SJCRH30 (cell line): ENCODE results near the gene FARP1. TPM values are rescaled to one million over a fixed set of nuclear protein-coding genes. Genes with fewer than 3 reads are reported as not detected.
"Not testable (repeated sequence)": the region's sequence is repeated elsewhere in the genome, so short reads cannot be mapped to it uniquely, and the experiment has no call there.

Source experiments
- DNase-seq, 2 experiments: peaks; one replicate each; pipeline ENCODE4 v3.0.0-alpha.2; 2015 to 2020
- H3K27ac ChIP-seq: fragments of 250-450 bp; sonication (Bioruptor Pico); 2 replicates; pipeline ENCODE4 v1.5.1; 2020; ENCODE audit warnings: mild to moderate bottlenecking, moderate library complexity
- H3K27me3 ChIP-seq: fragments of 250-450 bp; sonication (Bioruptor Pico); 2 replicates; pipeline ENCODE4 v1.5.1; 2020; ENCODE audit warnings: mild to moderate bottlenecking, moderate library complexity
- H3K36me3 ChIP-seq: fragments of 250-450 bp; sonication (Bioruptor Pico); 2 replicates; pipeline ENCODE4 v1.5.1; 2020; ENCODE audit warnings: mild to moderate bottlenecking, moderate library complexity
- H3K4me1 ChIP-seq: fragments of 250-450 bp; sonication (Bioruptor Pico); 2 replicates; pipeline ENCODE4 v1.5.1; 2020; ENCODE audit warnings: mild to moderate bottlenecking, moderate library complexity
- H3K4me3 ChIP-seq: fragments of 250-450 bp; sonication (Bioruptor Pico); 2 replicates; pipeline ENCODE4 v1.5.1; 2020; ENCODE audit warnings: mild to moderate bottlenecking, moderate library complexity
- H3K9me3 ChIP-seq: fragments of 250-450 bp; sonication (Bioruptor Pico); replicated peaks from 2 replicates; pipeline ENCODE4 v1.5.1; 2020; ENCODE audit warnings: mild to moderate bottlenecking, moderate library complexity
- total RNA-seq: library from RNA; depleted of rRNA; stranded (reverse); fragments of >200 nt; shearing (Covaris generic); gene quantifications from 2 replicates; pipeline ENCODE4 v1.2.3, GENCODE V29; 2014

FARP1 gene
- total RNA-seq, 1 experiment from 2014 or later, result 32.5 TPM

DNA sequence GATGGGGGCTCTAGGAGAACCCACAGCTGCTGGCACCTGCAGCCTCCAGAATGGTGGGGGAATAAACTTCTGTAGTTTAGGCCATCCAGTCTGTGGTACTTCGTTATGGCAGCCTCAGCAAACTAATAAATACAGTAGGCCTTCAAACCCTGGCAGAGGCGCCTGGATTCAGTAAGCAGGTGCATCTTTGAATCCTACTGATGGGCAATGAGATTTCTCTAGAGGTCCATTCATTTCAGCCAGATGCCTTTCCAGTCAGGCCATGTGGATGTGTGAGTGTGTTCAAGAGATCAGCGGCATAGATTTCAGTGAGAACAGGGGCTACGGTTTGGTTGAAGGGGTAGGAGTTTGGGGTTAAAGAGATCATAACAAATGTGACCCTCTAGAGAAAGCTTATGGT is 217.7 kb downstream of the FARP1 start:
- Histone ChIP-seq H3K4me3 (no peak overlapping the region), H3K36me3 (no peaks in the 10 kb centered on the region), H3K4me1 (no peaks in the 10 kb centered on the region), H3K27ac (no peak overlapping the region), H3K9me3 (no peaks in the 10 kb centered on the region), H3K27me3 (no peaks in the 10 kb centered on the region)
- DNase-seq, result no peak

DNA sequence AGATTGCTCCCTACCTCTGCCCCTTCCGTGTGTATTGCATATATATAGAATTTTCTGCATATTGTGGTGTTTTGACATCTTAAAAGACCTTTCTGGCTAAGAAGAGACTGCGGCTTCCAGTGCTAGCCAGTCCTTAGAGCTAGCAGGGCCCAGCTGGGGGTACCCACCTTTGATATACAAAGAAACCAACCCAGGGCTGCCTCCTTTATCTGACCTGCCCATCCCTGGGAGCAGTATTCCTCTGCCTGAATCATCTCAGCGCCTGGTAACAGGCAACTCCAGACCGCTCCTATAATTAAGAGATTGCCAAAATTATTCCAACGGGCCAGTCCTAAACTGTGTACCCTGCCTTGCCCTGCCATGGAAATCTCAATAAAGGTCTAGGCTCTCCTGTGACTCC is 220.4 kb downstream of the FARP1 start:
- Histone ChIP-seq H3K27me3 (no peaks in the 10 kb centered on the region), H3K36me3 (no peaks in the 10 kb centered on the region), H3K4me1 (no peaks in the 10 kb centered on the region), H3K27ac (no peak overlapping the region), H3K4me3 (no peak overlapping the region), H3K9me3 (no peaks in the 10 kb centered on the region)
- DNase-seq, result no peak

- H3K4me1 ChIP-seq, result no peaks in the 10 kb centered on the region
- H3K27ac ChIP-seq, result no peak overlapping the region
- H3K4me3 ChIP-seq, result no peak overlapping the region
- H3K9me3 ChIP-seq, result no peaks in the 10 kb centered on the region
- H3K27me3 ChIP-seq, result no peaks in the 10 kb centered on the region
- DNase-seq, result no peak
- no peaks in the 10 kb centered on the region for H3K36me3 ChIP-seq
Measured at GRCh38 chr13:98364179-98364578, 221.3 kb downstream of the FARP1 start.

DNA sequence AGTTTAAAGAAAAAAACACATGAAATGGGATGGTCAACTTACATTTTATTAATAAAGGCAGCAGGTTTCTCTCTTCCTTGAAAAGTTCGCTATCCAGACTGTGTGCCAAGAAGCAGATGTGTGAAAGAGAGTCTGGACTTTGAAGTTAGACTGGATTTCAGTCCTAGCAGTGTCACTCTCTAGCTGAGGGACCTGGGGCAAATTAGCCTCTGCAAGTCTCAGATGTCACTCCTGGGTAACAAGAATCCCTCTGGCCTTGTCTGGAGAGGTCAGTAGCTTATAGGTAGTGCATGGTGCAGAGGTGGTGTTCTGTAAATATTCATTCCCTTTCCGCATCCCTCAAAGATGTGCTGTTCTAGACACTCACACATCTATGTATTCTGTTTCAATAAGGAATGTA is 221.8 kb downstream of the FARP1 start:
- no peaks in the 10 kb centered on the region for H3K4me1 ChIP-seq
- no peaks in the 10 kb centered on the region for H3K27me3 ChIP-seq
- no peaks in the 10 kb centered on the region for H3K9me3 ChIP-seq
- H3K36me3 ChIP-seq, result no peaks in the 10 kb centered on the region
- H3K27ac ChIP-seq, result no peak overlapping the region
- DNase-seq, result no peak
- H3K4me3 ChIP-seq, result no peak overlapping the region

DNA sequence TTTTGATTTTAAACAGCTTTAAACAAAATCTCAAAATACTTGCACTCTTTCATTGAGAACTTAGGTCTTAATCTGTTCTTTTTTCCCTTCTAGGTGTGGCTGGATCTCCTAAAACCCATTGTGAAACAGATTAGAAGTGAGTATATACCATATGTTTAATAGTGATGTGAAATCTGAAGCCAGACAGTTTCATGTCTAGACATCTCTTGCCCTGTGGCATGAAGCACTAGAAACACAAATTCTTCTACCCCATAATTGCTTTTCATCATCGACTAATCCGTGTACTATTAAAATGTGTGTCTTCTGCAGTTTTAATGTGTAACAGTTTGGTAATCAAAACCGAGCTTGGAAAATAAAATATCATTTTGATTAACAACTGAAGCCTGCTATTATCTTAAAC is 222.4 kb downstream of the FARP1 start:
- no peak for DNase-seq
- Histone ChIP-seq H3K36me3 (no peaks in the 10 kb centered on the region), H3K27ac (no peak overlapping the region), H3K9me3 (no peaks in the 10 kb centered on the region), H3K4me1 (no peaks in the 10 kb centered on the region), H3K4me3 (no peak overlapping the region), H3K27me3 (no peaks in the 10 kb centered on the region)

- no peak for DNase-seq
- H3K4me3 ChIP-seq, result no peak overlapping the region
- H3K9me3 ChIP-seq, result no peaks in the 10 kb centered on the region
- no peaks in the 10 kb centered on the region for H3K27me3 ChIP-seq
- no peaks in the 10 kb centered on the region for H3K4me1 ChIP-seq
- H3K27ac ChIP-seq, result no peak overlapping the region
- H3K36me3 ChIP-seq, result no peaks in the 10 kb centered on the region
Measured at GRCh38 chr13:98366010-98366409, 223.1 kb downstream of the FARP1 start.

GRCh38 chr13:98366443-98366842 is 223.5 kb downstream of the FARP1 start:
- Histone ChIP-seq H3K4me3 (no peak overlapping the region), H3K36me3 (no peaks in the 10 kb centered on the region), H3K4me1 (no peaks in the 10 kb centered on the region), H3K27ac (no peak overlapping the region), H3K9me3 (no peaks in the 10 kb centered on the region), H3K27me3 (no peaks in the 10 kb centered on the region)
- DNase-seq, result no peak

- Histone ChIP-seq H3K4me3 (no peak overlapping the region), H3K4me1 (no peaks in the 10 kb centered on the region), H3K27ac (no peak overlapping the region), H3K27me3 (no peaks in the 10 kb centered on the region), H3K9me3 (no peaks in the 10 kb centered on the region), H3K36me3 (no peaks in the 10 kb centered on the region)
- DNase-seq, result no peak
Measured at GRCh38 chr13:98366959-98367358, 224.1 kb downstream of the FARP1 start.

- peaks cover 4% of the 10 kb centered on the region for H3K4me1 ChIP-seq
- H3K27me3 ChIP-seq, result no peaks in the 10 kb centered on the region
- no peak for DNase-seq
- H3K4me3 ChIP-seq, result no peak overlapping the region
- no peak overlapping the region for H3K27ac ChIP-seq
- no peaks in the 10 kb centered on the region for H3K36me3 ChIP-seq
- H3K9me3 ChIP-seq, result no peaks in the 10 kb centered on the region
Measured at GRCh38 chr13:98368019-98368418, 225.1 kb downstream of the FARP1 start.

DNA sequence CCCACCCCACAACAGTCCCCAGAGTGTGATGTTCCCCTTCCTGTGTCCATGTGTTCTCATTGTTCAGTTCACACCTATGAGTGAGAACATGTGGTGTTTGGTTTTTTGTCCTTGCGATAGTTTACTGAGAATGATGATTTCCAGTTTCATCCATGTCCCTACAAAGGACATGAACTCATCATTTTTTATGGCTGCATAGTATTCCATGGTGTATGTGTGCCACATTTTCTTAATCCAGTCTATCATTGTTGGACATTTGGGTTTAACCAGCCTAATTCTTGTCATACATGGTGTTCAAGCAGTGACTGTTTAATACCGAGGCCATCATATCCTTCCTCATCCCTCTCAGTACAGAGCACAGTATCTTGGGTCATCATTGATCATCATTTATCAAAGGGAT is 226.6 kb downstream of the FARP1 start:
- not testable (repeated sequence) for H3K4me3 ChIP-seq, DNase-seq, H3K36me3 ChIP-seq

DNA sequence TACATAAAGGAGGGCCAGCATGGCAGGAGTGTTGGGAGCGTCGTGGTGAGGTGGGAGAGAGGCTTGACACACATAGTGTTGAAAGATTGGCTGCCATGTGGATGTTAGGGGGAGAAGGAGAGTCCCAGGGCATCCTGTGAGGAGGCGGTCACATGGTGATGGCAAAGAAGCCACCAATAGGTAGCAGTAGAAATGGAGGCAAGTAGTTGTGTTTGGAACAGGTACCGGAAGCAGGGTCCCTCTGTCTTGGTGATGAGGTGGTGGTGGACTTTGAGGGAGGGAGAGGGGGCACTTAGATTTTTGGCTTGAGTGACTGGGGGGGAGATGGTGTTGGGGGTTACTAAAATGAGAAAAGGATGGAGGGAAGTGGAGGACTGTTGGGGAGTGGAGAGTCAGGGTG is 227.4 kb downstream of the FARP1 start:
- Histone ChIP-seq H3K27me3 (no peaks in the 10 kb centered on the region), H3K4me1 (peaks cover 4% of the 10 kb centered on the region), H3K4me3 (no peak overlapping the region), H3K27ac (no peak overlapping the region), H3K36me3 (no peaks in the 10 kb centered on the region), H3K9me3 (peaks cover 4% of the 10 kb centered on the region; the same call in 1 of the 2 replicates)
- no peak for DNase-seq

More for the DNA sequence above, 226.6 kb downstream of the FARP1 start:
- H3K9me3 ChIP-seq, H3K4me1 ChIP-seq, H3K27ac ChIP-seq, H3K27me3 ChIP-seq: not testable (repeated sequence)

- H3K36me3 ChIP-seq, result no peaks in the 10 kb centered on the region
- H3K27me3 ChIP-seq, result no peaks in the 10 kb centered on the region
- no peak for DNase-seq
- no peak overlapping the region for H3K4me3 ChIP-seq
- no peak overlapping the region for H3K27ac ChIP-seq
- peaks cover 4% of the 10 kb centered on the region for H3K4me1 ChIP-seq
- H3K9me3 ChIP-seq, result peaks cover 4% of the 10 kb centered on the region; the same call in 1 of the 2 replicates
Measured at GRCh38 chr13:98370806-98371515, 228.1 kb downstream of the FARP1 start.

GRCh38 chr13:98371516-98372023 is 228.7 kb downstream of the FARP1 start:
- Histone ChIP-seq H3K9me3 (peaks cover 7% of the 10 kb centered on the region; the same call in 1 of the 2 replicates), H3K4me1 (peaks cover 4% of the 10 kb centered on the region), H3K36me3 (no peaks in the 10 kb centered on the region), H3K27me3 (no peaks in the 10 kb centered on the region), H3K4me3 (no peak overlapping the region), H3K27ac (no peak overlapping the region)
- DNase-seq, result no peak

DNA sequence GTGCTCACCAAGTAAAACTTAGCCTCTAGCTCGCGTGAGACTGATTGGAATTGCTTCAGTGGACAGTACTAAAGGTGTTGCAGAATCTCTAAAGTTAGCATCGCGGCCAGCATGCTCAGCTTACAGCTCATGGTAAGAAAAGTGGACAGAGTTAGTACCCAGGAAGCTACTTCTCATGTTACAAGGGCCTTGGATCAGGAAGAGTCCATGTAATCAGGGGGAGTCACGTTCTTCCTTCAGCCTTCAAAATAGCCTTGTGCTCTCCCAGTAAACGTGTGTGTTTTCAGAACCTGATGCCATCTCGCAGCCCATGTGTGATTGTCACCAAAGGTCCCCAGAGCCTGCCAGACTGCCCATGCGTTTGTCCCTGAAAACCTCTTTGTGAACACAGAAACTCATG is 230.0 kb downstream of the FARP1 start:
- H3K27ac ChIP-seq, result no peak overlapping the region
- no peaks in the 10 kb centered on the region for H3K27me3 ChIP-seq
- no peak overlapping the region for H3K4me3 ChIP-seq
- no peaks in the 10 kb centered on the region for H3K36me3 ChIP-seq
- peaks cover 7% of the 10 kb centered on the region; the same call in 1 of the 2 replicates for H3K9me3 ChIP-seq
- DNase-seq, result peak; percentile 10 to 55
- peaks cover 4% of the 10 kb centered on the region for H3K4me1 ChIP-seq

DNA sequence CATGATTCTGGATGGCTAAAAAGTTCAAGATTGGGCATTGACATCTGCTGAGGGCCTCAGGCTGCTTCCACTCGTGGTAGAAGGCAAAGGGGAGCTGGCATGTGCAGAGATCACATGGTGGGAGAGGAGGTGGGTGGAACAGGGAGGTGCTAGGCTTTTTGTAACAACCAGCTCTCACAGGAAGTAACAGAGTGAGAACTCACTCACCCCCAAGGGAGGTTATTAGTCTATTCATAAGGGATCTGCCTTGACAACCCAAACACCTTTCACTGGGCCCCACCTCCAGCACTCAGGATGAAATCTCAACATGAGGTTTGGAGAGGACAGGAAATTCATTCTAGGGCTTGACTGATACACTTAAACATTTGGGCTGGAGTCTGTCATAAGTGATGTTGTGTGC is 231.9 kb downstream of the FARP1 start:
- no peak overlapping the region for H3K4me3 ChIP-seq
- no peak overlapping the region for H3K27ac ChIP-seq
- peaks cover 4% of the 10 kb centered on the region for H3K4me1 ChIP-seq
- no peaks in the 10 kb centered on the region for H3K36me3 ChIP-seq
- peaks cover 7% of the 10 kb centered on the region; the same call in 1 of the 2 replicates for H3K9me3 ChIP-seq
- no peaks in the 10 kb centered on the region for H3K27me3 ChIP-seq
- DNase-seq, result no peak
